HG02885 (cell line): ENCODE data around the gene COX7A2L.
"Not testable (repeated sequence)": the region's sequence is repeated elsewhere in the genome, so short reads cannot be mapped to it uniquely, and the experiment has no call there.

Source experiments
- ATAC-seq: cut with Tn5 transposase; IDR thresholded peaks from one replicate; pipeline ENCODE4 v1.9.1; 2021; ENCODE audit warnings: mild to moderate bottlenecking; ENCODE audit not compliant: unreplicated experiment, poor library complexity

The COX7A2L gene

GRCh38 chr2:42360890-42361727 lies at the start of gene COX7A2L:
COX7A2L (minus strand) TSS chr2:42361217; CDS start chr2:42361161, 56 bp downstream.
- ATAC-seq: peak; percentile 92

- ATAC-seq: no peak
Measured at GRCh38 chr2:42408009-42408408, 47.0 kb upstream of the COX7A2L start.

GRCh38 chr2:42407476-42407875 lies 46.5 kb upstream of the COX7A2L start:
- ATAC-seq: no peak

- no peak for ATAC-seq
Measured at GRCh38 chr2:42404676-42405075, 43.7 kb upstream of the COX7A2L start.

GRCh38 chr2:42401773-42402172 lies 40.8 kb upstream of the COX7A2L start:
- no peak for ATAC-seq

GRCh38 chr2:42398052-42398451 lies 37.0 kb upstream of the COX7A2L start:
- not testable (repeated sequence) for ATAC-seq

GRCh38 chr2:42393320-42393719 lies 32.3 kb upstream of the COX7A2L start:
- ATAC-seq: not testable (repeated sequence)

GRCh38 chr2:42392191-42392590 lies 31.2 kb upstream of the COX7A2L start:
- ATAC-seq: no peak

GRCh38 chr2:42390401-42390969 lies 29.5 kb upstream of the COX7A2L start:
- no peak for ATAC-seq

- peak; percentile 53 for ATAC-seq
Measured at GRCh38 chr2:42386682-42387081, 25.7 kb upstream of the COX7A2L start.

- no peak for ATAC-seq
Measured at GRCh38 chr2:42385225-42385624, 24.2 kb upstream of the COX7A2L start.

GRCh38 chr2:42383855-42384530 lies 23.0 kb upstream of the COX7A2L start:
- ATAC-seq: no peak

GRCh38 chr2:42382144-42382543 lies 21.1 kb upstream of the COX7A2L start:
- no peak for ATAC-seq

GRCh38 chr2:42380026-42380425 lies 19.0 kb upstream of the COX7A2L start:
- not testable (repeated sequence) for ATAC-seq

- ATAC-seq: no peak
Measured at GRCh38 chr2:42378415-42378814, 17.4 kb upstream of the COX7A2L start.

GRCh38 chr2:42376758-42377157 lies 15.7 kb upstream of the COX7A2L start:
- ATAC-seq: peak; percentile 46

- no peak for ATAC-seq
Measured at GRCh38 chr2:42372474-42373200, 11.6 kb upstream of the COX7A2L start.

- ATAC-seq: no peak
Measured at GRCh38 chr2:42371611-42372473, 10.8 kb upstream of the COX7A2L start.

- ATAC-seq: no peak
Measured at GRCh38 chr2:42369532-42370229, 8.7 kb upstream of the COX7A2L start.
